OCI-LY1 (cell line): ENCODE measurements around the gene ZNF831.

ENCODE experiments used
- H2AFZ ChIP-seq: fragments of 200-600 bp; sonication (generic), shearing (Covaris generic); 2 replicates; pipeline ENCODE4 v1.6.0; 2014; ENCODE audit warnings: antibody characterized with exemption, mild to moderate bottlenecking, low read length
- H3F3A ChIP-seq: fragments of 200-600 bp; sonication (generic), shearing (Covaris generic); 2 replicates; pipeline ENCODE4 v1.6.0; 2014; ENCODE audit warnings: mild to moderate bottlenecking, antibody characterized with exemption, low read length, moderate library complexity; ENCODE audit not compliant: insufficient read depth
- H3K27ac ChIP-seq: fragments of 200-600 bp; sonication (generic); 2 replicates; pipeline ENCODE4 v1.5.1; 2014; ENCODE audit warnings: low read length, mixed run types, mild to moderate bottlenecking, low read depth; ENCODE audit not compliant: poor library complexity, severe bottlenecking
- H3K27me3 ChIP-seq: fragments of 200-600 bp; sonication (generic); 2 replicates; pipeline ENCODE4 v1.6.0; 2014; ENCODE audit warnings: antibody characterized with exemption, mild to moderate bottlenecking, low read length, moderate library complexity; ENCODE audit not compliant: insufficient read depth
- H3K36me3 ChIP-seq: fragments of 200-600 bp; sonication (generic); 2 replicates; pipeline ENCODE4 v1.6.1; 2014; ENCODE audit warnings: mild to moderate bottlenecking, antibody characterized with exemption, low read length, moderate library complexity, mixed read lengths; ENCODE audit not compliant: insufficient read depth
- H3K4me1 ChIP-seq: fragments of 200-600 bp; sonication (generic); 2 replicates; pipeline ENCODE4 v1.5.1; 2014; ENCODE audit warnings: mild to moderate bottlenecking, low read length, moderate library complexity; ENCODE audit not compliant: insufficient read depth, severe bottlenecking
- H3K4me2 ChIP-seq: fragments of 200-600 bp; sonication (generic), shearing (Covaris generic); 2 replicates; pipeline ENCODE4 v1.6.1; 2014; ENCODE audit warnings: low read length
- H3K4me3 ChIP-seq: fragments of 200-600 bp; sonication (generic); 2 replicates; pipeline ENCODE4 v1.5.1; 2014; ENCODE audit warnings: low read length, low read depth, mild to moderate bottlenecking, mixed read lengths; ENCODE audit not compliant: poor library complexity, severe bottlenecking
- H3K79me2 ChIP-seq: fragments of 200-600 bp; shearing (Covaris generic); 2 replicates; pipeline ENCODE4 v1.6.1; 2016; ENCODE audit warnings: mixed run types, low read length, mixed read lengths; ENCODE audit not compliant: insufficient read depth
- H3K9ac ChIP-seq: fragments of 200-600 bp; sonication (generic), shearing (Covaris generic); 2 replicates; pipeline ENCODE4 v1.6.1; 2014; ENCODE audit warnings: mild to moderate bottlenecking, low read length, mixed read lengths
- H3K9me2 ChIP-seq: fragments of 200-600 bp; sonication (generic), shearing (Covaris generic); 2 replicates; pipeline ENCODE4 v1.6.1; 2014; ENCODE audit warnings: low read depth, mild to moderate bottlenecking, low read length, mixed read lengths
- H3K9me3 ChIP-seq: fragments of 200-600 bp; shearing (Covaris generic); 2 replicates; pipeline ENCODE4 v1.6.1; 2014; ENCODE audit warnings: low read length, mixed read lengths
- H4K20me1 ChIP-seq: fragments of 200-600 bp; sonication (generic), shearing (Covaris generic); 2 replicates; pipeline ENCODE4 v1.6.0; 2016; ENCODE audit warnings: mild to moderate bottlenecking, low read length; ENCODE audit not compliant: insufficient read depth
- CTCF ChIP-seq: fragments of 200-600 bp; sonication (generic), shearing (Covaris generic); IDR thresholded peaks from 2 replicates; pipeline ENCODE4 v1.5.1; 2017; ENCODE audit warnings: mild to moderate bottlenecking, antibody characterized with exemption, low read length, moderate library complexity, mixed read lengths
- EZH2 ChIP-seq: fragments of 200-600 bp; sonication (generic), shearing (Covaris generic); IDR thresholded peaks from 2 replicates; pipeline ENCODE4 v1.8.0; 2017; ENCODE audit warnings: borderline replicate concordance, mixed run types, mild to moderate bottlenecking, antibody characterized with exemption, low read length, moderate library complexity, mixed read lengths

The ZNF831 gene

GRCh38 chr20:59157064-59157463, 6.6 kb upstream of the ZNF831 start:
- H3K36me3 ChIP-seq = no peaks in the 10 kb centered on the region
- no peaks in the 10 kb centered on the region for H3K9me2 ChIP-seq
- H3K4me2 ChIP-seq = no peak overlapping the region
- H3F3A ChIP-seq = no peaks in the 10 kb centered on the region
- 0 out of 2 replicates have a peak, but pooled peaks cover 4% of the 10 kb centered on the region for H3K27me3 ChIP-seq
- H3K4me1 ChIP-seq = no peaks in the 10 kb centered on the region
- H4K20me1 ChIP-seq = no peaks in the 10 kb centered on the region
- TF ChIP-seq CTCF = no peak
- TF ChIP-seq EZH2 = no peak
- H2AFZ ChIP-seq = no peak overlapping the region
- H3K4me3 ChIP-seq = no peak overlapping the region
- H3K9me3 ChIP-seq = no peaks in the 10 kb centered on the region
- H3K9ac ChIP-seq = no peak overlapping the region
- H3K27ac ChIP-seq = no peak overlapping the region
- H3K79me2 ChIP-seq = no peaks in the 10 kb centered on the region

DNA sequence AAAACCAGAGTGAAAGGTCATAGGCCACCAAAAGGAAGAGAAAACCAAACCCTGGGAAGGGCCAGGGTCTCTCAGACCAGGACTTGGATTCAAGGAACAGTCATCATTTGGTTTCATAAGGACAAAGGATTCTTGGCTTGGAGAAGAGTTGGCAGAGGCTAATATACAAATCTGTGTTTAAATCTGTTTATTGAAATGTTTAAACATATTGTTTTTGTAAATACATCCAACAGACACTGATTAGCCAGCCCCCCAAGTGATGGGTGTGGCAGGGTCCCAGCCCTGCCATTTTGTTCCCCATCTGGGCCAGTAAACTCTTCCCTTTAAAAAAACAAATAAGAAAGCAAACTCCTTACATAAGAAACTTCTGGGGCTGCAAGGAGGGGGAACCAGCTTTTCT, 6.1 kb upstream of the ZNF831 start:
- H3K27ac ChIP-seq = no peak overlapping the region
- H3K9me2 ChIP-seq = no peaks in the 10 kb centered on the region
- no peak overlapping the region for H3K4me3 ChIP-seq
- H4K20me1 ChIP-seq = no peaks in the 10 kb centered on the region
- no peaks in the 10 kb centered on the region for H3K27me3 ChIP-seq
- H2AFZ ChIP-seq = no peak overlapping the region
- no peaks in the 10 kb centered on the region for H3K4me1 ChIP-seq
- H3F3A ChIP-seq = no peaks in the 10 kb centered on the region
- H3K79me2 ChIP-seq = no peaks in the 10 kb centered on the region
- no peak overlapping the region for H3K9ac ChIP-seq
- no peak overlapping the region for H3K4me2 ChIP-seq
- no peaks in the 10 kb centered on the region for H3K36me3 ChIP-seq
- TF ChIP-seq EZH2 (no peak), CTCF (no peak)
- H3K9me3 ChIP-seq = no peaks in the 10 kb centered on the region

DNA sequence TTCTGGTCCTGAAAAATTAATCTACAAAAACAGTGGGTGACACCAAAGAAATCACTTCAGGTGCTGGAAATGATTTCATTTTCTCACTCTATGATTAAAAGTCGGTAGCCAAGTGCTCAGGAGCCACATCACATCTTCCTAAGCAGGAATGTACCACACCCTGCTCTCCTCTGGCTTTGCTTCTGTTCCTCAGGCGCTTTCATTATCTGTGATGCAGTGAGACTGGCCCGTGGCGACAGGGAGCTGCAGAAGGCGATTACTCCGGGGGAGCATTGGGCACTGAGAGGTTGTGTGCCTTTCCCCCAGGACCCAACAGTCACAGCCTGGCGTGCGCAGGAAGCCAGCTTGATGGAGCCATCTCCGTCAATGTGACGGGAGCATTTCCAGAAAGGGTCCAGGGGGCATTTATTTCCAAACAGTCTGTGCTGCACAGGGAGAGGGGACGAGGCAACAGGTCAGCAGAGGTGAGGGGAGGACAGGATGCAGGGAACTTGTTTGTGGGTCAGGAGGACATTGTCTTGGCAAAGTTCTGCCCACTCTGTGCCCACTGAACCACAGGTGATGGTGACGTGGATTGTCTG, 5.6 kb upstream of the ZNF831 start:
- no peak overlapping the region for H3K27ac ChIP-seq
- H3K27me3 ChIP-seq = no peaks in the 10 kb centered on the region
- no peaks in the 10 kb centered on the region for H3F3A ChIP-seq
- no peaks in the 10 kb centered on the region for H3K36me3 ChIP-seq
- no peak overlapping the region for H3K9ac ChIP-seq
- no peak overlapping the region for H3K4me3 ChIP-seq
- H3K4me1 ChIP-seq = no peaks in the 10 kb centered on the region
- H4K20me1 ChIP-seq = no peaks in the 10 kb centered on the region
- H3K9me2 ChIP-seq = no peaks in the 10 kb centered on the region
- no peaks in the 10 kb centered on the region for H3K9me3 ChIP-seq
- no peak overlapping the region for H3K4me2 ChIP-seq
- TF ChIP-seq EZH2 = no peak
- TF ChIP-seq CTCF = no peak
- H2AFZ ChIP-seq = no peak overlapping the region
- H3K79me2 ChIP-seq = no peaks in the 10 kb centered on the region
